ENCODE measurements around the gene MRPL38.
"Not testable (repeated sequence)": the region's sequence is repeated elsewhere in the genome, so short reads cannot be mapped to it uniquely, and the experiment has no call there.

MRPL38 gene

DNA sequence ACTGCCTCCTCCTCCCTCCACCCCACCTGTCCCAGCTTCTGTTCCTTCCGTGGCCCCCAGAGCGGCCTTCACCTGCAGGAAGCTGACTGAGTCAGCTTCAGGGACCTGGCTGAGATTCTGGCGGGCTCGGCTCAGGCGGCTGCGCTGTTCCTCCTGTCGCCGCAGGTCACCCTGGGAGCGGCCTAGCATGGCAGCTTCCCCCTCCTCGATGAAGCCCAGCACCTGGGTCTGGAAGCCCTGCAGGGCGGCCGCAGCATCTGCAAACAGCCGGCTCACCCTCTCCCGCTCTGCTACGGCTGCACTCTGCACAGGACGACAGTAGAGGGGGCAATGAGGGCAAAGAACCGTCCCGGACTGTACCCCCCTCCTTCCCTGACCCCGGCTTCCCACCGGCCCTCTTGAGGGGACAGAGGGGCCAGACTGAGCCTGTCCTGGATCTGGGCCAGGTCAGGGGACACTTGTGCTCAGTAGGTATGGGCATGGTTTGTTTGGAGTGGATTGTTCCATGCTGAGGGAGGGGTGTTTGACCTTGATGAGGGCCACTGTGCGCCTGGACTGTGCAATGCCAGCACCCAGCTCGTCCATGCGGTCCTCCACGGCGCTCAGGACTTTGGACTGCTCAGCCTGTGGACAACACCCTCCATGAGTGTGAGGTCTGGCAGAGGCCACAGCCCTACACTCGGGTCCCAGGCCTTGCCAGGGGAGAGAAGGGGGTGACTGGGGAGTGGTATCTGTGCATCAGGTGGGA lies 28.3 kb downstream of the MRPL38 start:
- DNase-seq (ENCODE audit: low read depth in 2 of 2) = peak in 1 of 2 donors; percentile 59

DNA sequence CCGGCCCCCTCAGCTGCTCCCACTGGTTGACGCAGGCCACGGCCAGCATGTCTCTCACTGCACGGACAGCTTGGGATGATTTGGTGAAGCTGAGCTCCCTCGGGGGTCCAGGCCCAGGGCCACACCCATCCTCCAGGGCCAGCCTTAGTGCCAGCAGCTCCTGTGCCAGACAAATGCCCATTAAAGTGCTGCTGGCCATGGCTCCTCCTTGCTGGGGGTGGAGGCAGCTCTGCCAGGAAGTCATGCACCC lies 28.8 kb downstream of the MRPL38 start:
- DNase-seq (ENCODE audit: low read depth in 2 of 2) = no peak

- no peak for DNase-seq (ENCODE audit: low read depth in 2 of 2)
These were observed 29.3 kb downstream of the MRPL38 start for GRCh38 chr17:75875182-75875939.

- DNase-seq (ENCODE audit: low read depth in 2 of 2) = no peak
These were observed 30.1 kb downstream of the MRPL38 start for GRCh38 chr17:75874323-75875181.

GRCh38 chr17:75873587-75874322 lies 30.9 kb downstream of the MRPL38 start:
- no peak for DNase-seq (ENCODE audit: low read depth in 2 of 2)

DNA sequence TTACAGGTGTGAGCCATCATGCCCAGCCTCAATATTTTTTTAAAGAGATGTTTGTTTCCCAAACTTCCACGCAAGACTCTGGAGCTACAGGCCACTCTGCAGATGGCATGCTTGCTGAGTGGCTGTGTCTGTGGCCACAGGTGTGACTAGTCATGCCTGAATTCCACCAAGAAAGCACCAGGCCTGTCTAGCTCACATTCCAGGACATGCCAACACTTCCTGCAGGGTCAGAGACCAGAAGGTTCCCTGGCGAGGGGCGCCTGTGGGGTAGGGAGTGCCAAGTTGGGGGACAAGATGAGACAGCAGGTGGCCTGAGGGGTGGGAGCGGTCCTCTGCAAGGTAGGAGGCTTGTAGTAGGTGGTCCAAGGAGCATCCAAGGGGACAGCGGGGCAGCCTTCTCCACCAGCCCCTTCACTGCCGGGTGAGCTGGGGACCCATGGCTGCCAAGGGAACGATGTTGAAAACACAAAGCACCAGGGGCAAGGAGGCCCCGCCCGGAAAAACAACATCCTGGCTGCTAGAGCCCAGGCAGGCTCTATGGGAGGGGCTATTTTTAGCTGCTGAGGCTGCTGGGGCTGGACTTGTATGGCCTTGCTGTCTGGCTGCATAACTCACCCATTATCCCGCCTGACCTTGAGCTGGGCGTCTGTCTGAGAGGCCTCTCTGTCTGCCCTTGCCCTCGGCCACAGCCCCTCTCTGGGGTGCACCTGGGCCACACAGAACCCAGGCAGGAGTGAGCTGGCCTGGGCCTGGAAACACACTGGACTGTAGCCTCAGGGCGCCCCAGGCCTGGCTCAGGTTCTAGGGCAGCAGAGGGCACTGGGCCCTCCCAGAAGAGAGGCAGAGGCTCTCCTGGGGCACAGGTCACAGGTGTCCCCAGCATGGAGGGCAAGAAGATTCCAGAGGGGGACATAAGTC lies 32.0 kb downstream of the MRPL38 start:
- DNase-seq (ENCODE audit: low read depth in 2 of 2) = no peak

DNA sequence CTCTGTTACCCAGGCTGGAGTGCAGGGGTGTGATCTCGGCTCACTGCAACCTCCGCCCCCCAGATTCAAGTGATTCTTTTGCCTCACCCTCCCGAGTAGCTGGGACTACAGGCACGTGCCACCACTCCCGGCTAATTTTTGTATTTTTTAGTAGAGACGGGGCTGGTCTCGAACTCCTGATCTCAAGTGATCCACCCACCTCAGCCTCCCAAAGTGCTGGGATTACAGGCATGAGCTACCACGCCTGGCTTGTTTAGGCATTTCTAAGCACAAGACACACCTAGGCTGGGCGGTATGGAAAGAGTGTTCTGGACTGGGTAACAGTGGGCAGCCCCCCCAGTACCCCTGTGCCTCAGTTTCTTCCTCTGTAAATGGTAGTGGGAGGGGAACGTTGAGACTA lies 34.5 kb downstream of the MRPL38 start:
- not testable (repeated sequence) for DNase-seq (ENCODE audit: low read depth in 2 of 2)

- no peak for DNase-seq (ENCODE audit: low read depth in 2 of 2)
These were observed 35.2 kb downstream of the MRPL38 start for GRCh38 chr17:75869282-75870141.

- DNase-seq (ENCODE audit: low read depth in 2 of 2) = not testable (repeated sequence)
These were observed 35.9 kb downstream of the MRPL38 start for GRCh38 chr17:75868730-75869281.

DNA sequence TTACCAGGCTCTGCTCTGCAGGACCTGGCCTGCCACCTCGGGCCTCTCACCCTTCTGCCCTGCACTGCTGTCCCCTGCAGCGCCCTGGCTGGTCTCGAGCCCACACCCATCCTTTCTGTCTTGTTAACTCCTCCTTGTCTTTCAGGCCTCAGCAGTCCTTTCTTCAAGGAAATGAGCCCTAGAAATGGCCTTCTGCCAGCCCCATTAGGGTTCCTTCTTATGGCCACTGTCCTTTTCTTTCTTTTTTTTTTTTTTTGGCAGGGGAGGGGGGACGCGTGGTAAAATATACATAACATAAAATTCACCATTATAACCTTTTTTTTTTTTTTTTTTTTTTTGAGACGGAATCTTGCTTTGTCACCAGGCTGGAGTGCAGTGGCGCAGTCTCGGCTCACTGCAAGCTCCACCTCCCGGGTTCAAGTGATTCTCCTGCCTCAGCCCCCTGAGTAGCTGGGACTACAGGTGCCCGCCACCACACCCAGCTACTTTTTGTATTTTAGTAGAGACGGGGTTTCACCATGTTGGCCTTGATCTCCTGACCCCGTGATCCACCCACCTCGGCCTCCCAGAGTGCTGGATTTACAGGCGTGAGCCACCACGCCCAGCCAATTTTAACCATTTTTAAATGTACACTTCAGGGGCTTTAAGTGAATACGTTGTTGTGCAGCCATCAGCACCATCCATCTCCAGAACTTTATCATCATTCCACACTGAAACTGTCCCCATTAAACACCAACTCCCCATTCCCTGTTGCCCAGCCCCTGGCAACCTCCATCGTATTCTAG lies 39.1 kb downstream of the MRPL38 start:
- DNase-seq (ENCODE audit: low read depth in 2 of 2) = not testable (repeated sequence)

DNA sequence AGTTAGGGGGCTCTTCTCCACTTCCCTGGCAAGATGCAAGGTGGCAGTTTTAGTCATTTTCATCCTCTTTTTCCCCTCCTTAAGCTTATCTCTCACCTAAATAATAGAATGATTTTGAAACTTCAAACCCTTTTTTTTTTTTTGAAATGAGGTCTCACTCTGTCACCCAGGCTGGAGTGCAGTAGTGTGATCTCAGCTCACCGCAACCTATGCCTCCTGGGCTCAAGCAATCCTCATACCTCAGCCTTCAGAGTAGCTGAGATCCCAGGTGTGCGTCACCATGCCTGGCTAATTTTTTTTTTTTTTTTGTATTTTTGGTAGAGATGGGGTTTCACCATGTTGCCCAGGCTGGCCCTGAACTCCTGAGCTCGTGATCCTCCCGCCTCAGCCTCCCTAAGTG lies 39.8 kb downstream of the MRPL38 start:
- not testable (repeated sequence) for DNase-seq (ENCODE audit: low read depth in 2 of 2)

- DNase-seq (ENCODE audit: low read depth in 2 of 2) = no peak
These were observed 40.2 kb downstream of the MRPL38 start for GRCh38 chr17:75864448-75864871.

DNA sequence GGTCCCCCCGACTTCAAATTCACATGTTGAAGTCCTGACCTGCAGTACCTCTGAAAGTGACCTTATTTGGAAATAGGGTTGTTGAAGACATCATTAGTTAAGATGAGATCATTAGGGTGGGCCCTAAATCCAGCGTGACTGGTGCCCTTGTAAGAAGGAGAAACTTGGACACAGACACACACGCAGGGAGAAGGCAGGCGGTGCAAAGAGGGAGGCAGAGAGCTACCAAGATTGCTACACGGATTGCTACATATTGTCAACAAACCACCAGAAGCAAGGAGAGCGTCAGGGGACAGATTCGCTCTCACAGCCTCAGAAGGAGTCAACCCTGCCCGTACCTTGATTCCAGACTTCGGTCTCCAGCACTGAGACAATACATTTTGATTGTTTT lies 42.8 kb downstream of the MRPL38 start:
- DNase-seq (ENCODE audit: low read depth in 2 of 2) = no peak

GRCh38 chr17:75859358-75859757 lies 45.3 kb downstream of the MRPL38 start:
- not testable (repeated sequence) for DNase-seq (ENCODE audit: low read depth in 2 of 2)

DNA sequence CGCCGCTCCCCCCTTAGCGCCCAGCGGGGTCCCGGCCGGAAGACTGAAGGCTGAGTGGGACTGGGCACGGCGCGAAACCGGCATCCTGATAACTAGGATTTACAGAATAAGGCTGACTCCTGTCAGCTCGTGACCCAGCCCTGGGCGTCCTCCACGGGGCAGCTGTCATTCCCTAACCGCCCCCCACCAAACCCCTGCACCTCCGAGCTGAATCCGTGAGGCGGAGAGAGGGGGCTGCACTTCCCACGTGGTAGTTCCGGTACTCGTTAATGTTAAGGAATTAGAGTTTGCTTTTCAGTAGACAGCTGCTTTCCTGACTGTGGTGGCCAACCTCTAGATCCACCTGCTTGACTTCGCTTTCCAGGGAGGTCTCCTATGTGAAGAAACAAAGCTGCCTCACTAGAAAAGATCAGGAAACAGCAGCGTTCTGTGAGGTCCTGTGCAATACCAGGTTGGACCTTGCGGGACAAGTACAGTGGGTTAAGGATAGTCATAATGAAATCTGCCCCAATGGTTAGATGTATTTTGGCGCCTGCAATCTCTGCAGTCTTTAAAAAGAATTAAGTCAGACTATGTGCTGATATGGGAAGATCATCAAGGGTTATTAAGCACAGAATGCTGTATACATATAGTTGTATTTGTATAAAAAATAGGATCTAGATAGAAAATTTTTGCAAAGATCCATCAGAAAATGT lies 48.5 kb downstream of the MRPL38 start:
- DNase-seq (ENCODE audit: low read depth in 2 of 2) = no peak

DNA sequence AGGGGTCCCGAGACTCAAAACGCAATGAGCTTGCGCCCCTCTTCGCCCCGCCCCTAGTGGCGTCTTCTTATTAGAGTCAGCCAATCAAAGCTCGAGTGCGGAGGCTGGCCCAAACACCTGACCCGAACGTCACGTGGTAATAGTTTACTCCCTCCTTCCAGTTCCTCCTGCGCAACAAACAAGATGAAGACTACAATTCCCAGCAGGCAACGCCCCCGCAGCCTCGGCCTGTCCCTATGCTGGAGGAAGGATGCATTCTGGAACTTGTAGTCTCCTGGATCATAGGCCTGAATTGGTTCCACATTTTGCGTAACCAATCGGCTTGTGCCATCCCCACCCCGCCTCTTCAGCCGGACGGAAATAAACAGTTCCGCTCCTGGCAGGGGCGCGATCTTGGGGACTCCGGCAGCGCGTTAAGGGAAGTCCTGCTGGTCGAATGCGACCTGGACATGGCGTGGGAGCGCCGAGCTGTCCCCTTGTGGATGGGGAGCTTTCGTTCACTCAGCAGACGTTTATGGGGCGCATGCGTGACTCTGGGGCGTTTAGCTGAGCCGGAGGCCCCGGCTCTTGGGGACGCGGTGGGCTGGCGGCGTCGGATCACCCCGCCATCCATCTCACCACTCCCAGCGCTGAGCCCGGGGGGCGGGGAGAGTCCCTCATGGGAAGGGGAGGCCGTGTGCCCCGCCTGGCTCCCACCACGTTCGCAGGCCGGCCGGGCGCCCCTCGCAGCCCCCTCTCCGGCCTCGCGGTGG lies 49.2 kb downstream of the MRPL38 start, which contains the start of gene WBP2:
TSS of gene WBP2 (minus strand) at position 26 of the 752 bp plus-strand sequence. CDS start 38 bp downstream, outside the sequence.
- peak; percentile 92 to 95 for DNase-seq (ENCODE audit: low read depth in 2 of 2)

GRCh38 chr17:75854881-75855309 lies 49.8 kb downstream of the MRPL38 start:
- DNase-seq (ENCODE audit: low read depth in 2 of 2) = no peak

Measured in stimulated activated CD8-positive, alpha-beta memory T cell treated with anti-CD3 and anti-CD28 coated beads, Interleukin-2, amount 100 ng/mL, for 48 hours (primary cell).